Liver (tissue), 3 donors: Measurements from ENCODE around the gene PALD1.

Experiments
- CTCF ChIP-seq: fragments of 150-350 bp; IDR thresholded peaks from 2 replicates; pipeline ENCODE4 v1.5.1; 2017; ENCODE audit warnings: improper control_type of control experiment, low read depth, low read length; ENCODE audit not compliant: missing input control
- MAX ChIP-seq: IDR thresholded peaks from 2 replicates; pipeline ENCODE4 v1.6.1; 2016; ENCODE audit warnings: antibody characterized with exemption
- TAF1 ChIP-seq: conservative IDR thresholded peaks from 2 replicates; pipeline ENCODE4 v1.6.1; 2016; ENCODE audit warnings: antibody characterized with exemption, mild to moderate bottlenecking
- YY1 ChIP-seq: IDR thresholded peaks from 2 replicates; pipeline ENCODE4 v1.6.1; 2016; ENCODE audit warnings: antibody characterized with exemption, mild to moderate bottlenecking
- donor health status: healthy.
- donor health status: healthy.

GRCh38 chr10:70607936-70608335, 129.4 kb downstream of the PALD1 start:
- TF ChIP-seq CTCF: no peak
- TF ChIP-seq YY1: no peak
- TF ChIP-seq MAX: no peak
- TF ChIP-seq TAF1: no peak
